GM21737 (cell line): ENCODE measurements around the gene PLEKHO1.

Experiments
- ATAC-seq: cut with Tn5 transposase; IDR thresholded peaks from one replicate; pipeline ENCODE4 v1.9.1; 2021; ENCODE audit warnings: mild to moderate bottlenecking, moderate library complexity; ENCODE audit not compliant: unreplicated experiment

The PLEKHO1 gene

DNA sequence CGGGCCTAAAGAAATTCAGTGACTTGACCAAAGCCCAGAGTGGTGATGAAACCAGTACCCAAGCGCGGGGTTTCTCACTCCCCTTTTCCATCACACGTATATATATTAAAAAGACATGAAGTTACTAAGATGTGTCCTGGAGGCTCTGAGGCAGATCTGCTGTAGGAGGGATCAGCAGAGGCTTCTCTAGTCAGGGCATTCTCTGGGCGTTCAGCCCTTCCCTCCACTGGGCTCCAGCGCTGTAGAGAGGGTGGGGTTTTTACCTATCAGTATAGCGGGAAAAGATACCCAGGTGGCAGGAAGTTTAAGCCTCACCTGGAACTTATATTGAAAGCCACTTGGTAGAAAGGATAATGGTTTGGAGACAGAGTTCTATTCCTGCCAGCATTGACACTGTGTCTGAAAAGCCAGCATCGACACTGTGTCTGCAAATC is 862 bp upstream of the PLEKHO1 start:
- ATAC-seq, result no peak

GRCh38 chr1:150150133-150151021 is 661 bp downstream of the PLEKHO1 start:
- ATAC-seq, result peak; percentile 7

GRCh38 chr1:150151291-150152181 is 1.8 kb downstream of the PLEKHO1 start:
- ATAC-seq, result no peak

DNA sequence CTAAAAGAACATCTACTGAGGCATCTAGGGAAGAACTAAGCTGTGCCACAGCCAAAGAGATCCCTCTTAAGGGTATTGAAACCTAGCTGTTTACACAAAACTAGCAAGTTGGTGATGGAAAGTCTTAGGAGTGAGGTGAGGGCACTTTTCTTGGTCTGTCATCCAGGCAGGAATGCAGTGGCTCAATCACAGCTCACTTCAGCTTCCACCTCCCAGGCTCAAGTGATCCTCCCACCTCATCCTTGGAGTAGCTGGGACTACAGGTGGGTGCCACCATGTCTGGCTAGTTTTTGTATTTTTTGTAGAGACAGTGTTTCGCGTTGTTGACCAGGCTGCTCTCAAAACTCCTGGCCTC is 2.4 kb downstream of the PLEKHO1 start:
- no peak for ATAC-seq

GRCh38 chr1:150152772-150153456 is 3.2 kb downstream of the PLEKHO1 start:
- no peak for ATAC-seq

- ATAC-seq, result no peak
Observed at GRCh38 chr1:150154143-150154542, 4.4 kb downstream of the PLEKHO1 start.

GRCh38 chr1:150155413-150156071 is 5.8 kb downstream of the PLEKHO1 start:
- ATAC-seq, result no peak

- no peak for ATAC-seq
Observed at GRCh38 chr1:150156868-150157603, 7.3 kb downstream of the PLEKHO1 start.

DNA sequence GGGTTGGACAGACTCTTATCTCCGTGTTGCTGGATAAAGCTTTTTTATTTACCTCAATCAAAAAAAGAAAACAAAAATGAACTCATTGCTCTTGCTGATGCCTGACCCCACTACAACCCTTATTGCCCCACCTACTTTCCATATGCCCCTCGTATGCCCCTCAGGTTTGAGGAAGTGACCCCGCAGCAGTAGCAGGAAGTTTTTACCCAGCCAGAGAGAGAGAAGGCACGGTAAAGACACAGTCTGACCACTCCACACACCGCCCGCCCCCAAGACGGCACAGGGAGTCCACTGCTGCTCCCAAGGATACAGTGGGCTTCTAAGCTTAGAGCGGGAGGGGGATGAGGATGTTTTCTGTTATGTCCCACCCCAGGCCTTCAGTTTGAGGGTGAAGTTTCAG is 9.8 kb downstream of the PLEKHO1 start:
- no peak for ATAC-seq

- ATAC-seq, result no peak
Observed at GRCh38 chr1:150160964-150161621, 11.4 kb downstream of the PLEKHO1 start.

GRCh38 chr1:150161747-150162581 is 12.2 kb downstream of the PLEKHO1 start:
- no peak for ATAC-seq

DNA sequence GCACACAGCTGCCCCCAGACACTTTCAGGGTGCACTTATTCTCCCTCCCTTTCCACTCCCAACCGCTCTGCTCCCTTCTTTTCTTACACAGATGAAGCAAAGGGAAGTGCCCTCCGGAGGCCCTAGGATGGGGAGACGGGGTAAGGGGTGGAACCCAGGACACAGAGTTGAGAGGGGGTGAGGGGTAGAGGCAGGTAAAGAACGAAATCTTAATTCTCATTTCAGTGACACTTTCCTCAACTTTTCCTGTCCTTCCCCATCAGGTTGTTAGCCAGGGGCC is 12.8 kb downstream of the PLEKHO1 start:
- no peak for ATAC-seq

- ATAC-seq, result no peak
Observed at GRCh38 chr1:150162862-150163706, 13.4 kb downstream of the PLEKHO1 start.

- no peak for ATAC-seq
Observed at GRCh38 chr1:150164224-150164623, 14.5 kb downstream of the PLEKHO1 start.

DNA sequence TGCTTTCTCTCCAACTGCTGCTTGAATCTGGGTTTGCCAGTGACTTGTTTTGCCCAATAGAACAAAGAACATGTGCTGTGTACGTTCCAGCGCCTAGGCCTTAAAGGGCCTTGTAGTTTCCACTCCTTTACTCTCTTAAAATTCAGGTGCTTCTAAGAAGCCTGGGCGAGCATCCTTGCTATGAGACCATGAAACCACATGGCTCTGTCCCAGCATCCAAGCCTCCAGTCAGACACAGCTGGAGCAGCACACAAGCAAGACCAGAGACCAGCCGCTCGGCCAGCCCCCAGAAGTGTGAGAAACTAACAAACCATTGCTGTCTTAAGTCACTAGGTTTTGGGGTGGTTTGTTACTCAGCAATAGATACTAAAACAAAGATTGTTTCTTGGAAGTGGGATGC is 15.1 kb downstream of the PLEKHO1 start:
- ATAC-seq, result no peak

DNA sequence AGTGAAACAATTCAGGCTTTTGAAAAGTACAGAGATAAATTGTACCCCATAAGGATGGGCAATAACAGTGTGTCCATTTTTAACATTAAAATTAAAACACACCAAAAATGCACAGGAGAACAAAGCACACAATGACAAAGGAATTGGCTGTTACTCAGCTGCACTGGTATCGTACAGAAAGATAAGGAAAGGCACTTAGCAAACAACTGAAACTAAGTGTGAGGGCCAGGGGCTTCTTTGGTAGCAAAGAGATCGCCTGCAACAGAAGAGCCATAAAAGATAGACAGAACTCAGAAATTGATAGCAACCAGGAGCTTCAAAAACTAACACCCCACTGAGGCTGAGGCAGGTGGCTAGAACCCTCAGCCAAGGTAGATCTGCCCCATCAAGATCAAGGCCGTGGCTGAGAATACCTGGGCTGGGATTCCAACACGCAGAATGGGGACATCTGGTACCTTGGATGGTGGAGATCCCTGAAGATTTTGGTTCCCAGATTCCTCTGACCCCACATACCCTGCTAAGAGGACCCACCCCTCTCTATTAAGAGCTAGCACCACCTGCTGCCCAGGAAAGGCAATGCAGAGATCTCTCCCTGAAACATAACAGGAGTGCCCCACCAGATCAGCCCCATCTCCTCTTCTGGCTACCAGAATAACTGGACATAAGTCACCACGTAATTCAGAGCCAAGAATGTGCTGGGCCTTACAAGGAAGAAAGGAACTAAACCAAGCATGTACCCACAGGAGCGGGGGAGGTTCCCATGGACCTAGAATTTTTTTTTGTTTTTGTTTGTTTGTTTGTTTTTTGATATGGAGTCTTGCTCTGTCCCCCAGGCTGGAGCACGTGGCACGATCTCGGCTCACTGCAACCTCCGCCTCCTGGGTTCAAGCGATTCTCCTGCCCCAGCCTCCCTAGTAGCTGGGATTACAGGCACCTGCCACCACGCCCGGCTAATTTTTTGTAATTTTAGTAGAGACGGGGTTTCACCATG is 16.2 kb downstream of the PLEKHO1 start:
- no peak for ATAC-seq
